HG02798 (cell line): ENCODE data around the gene NEURL3.
"Not testable (repeated sequence)": the region's sequence is repeated elsewhere in the genome, so short reads cannot be mapped to it uniquely, and the experiment has no call there.

Experiments
- ATAC-seq: cut with Tn5 transposase; IDR thresholded peaks from one replicate; pipeline ENCODE4 v1.9.1; 2021; ENCODE audit warnings: mild to moderate bottlenecking; ENCODE audit not compliant: unreplicated experiment, poor library complexity

The NEURL3 gene

DNA sequence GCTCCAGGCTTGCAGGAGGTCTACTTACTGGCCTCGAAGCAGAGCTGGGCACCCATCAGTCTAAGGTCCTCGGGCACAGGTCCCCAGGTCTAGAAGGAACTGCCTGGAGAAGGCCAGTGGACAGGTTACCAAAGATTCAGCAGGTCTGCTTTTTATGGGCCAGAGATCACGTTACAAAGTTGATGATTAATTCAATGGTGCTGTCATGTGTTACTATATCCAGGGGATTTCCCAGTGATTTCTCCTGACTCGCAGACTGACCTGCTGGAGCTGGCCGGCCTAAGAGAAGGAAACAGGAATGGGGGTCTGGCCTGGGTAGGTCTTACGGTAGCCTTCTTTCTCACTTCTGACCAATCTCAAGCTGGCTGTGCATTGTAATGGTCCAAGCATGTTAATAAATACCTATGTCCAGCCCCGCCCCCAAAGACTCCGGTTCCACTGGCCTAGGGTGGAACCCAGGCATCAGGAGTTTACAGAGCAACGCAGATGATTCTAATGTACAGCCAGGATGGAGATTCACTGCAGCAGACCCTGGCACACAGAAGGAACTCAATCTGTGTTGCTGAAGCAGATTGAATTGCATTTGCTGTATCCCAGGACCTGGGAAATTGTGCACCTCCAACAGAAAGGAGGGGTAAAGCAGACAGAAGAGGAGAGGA is at the start of gene NEURL3:
TSS of gene NEURL3 (minus strand) at position 127 of the 659 bp plus-strand sequence. CDS start at position 56, 71 bp downstream.
- ATAC-seq: no peak

- peak; percentile 64 for ATAC-seq
These were observed 49.4 kb upstream of the NEURL3 start for GRCh38 chr2:96554293-96555145.

DNA sequence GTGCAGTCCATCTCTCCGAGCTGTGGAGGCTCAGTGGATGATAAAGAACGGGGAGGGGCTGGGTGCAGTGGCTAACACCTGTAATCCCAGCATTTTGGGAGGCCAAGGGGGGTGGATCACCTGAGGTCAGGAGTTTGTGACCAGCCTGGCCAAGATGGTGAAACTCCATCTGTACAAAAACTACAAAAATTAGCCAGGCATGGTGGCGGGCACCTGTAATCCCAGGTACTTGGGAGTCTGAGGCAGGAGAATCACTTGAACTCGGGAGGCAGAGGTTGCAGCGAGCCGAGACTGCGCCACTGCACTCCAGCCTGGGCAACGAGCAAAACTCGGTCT is 48.8 kb upstream of the NEURL3 start:
- ATAC-seq: not testable (repeated sequence)

GRCh38 chr2:96553176-96553956 is 48.2 kb upstream of the NEURL3 start:
- no peak for ATAC-seq

DNA sequence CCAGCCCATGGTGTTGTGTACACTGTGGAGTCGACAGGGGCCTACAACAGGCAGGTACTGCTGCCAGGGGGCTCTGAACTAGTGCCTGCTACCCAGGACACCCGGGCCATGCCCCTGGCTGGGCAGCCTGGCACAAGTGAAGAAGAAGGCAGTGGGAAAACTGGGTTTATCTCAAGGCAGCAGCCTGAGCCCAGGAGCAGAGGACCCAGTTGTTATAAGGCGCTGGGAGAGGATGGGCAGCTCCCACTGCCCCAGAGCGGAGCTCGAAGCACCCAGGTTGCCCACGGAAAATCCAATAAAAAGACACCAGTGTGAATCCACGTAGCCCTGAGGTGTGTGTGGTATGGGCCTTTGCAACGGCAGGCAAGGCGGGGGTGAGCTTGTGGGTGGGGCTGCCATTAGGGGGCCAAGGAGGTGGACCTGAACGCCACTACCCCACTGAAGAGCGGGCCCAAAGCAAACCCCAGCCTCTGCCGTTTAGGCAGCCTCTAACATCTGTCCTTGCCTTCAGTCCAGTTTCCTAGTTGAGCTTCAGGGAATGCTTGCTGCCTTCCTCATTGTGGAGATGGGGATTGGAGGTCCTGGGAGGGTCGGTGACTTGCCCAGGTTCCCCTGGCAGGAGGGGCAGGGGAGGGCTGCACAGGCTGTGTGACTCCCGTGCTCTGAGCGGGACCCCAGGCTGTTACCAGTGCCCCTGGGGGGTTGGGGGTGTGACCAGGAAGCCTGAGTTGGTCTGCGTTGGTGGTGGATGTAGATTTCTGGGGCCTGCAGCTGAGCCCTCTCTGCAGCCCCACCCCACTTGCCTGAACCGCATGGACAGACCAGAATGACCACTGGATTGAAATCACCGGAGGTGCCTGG is 47.4 kb upstream of the NEURL3 start:
- no peak for ATAC-seq

DNA sequence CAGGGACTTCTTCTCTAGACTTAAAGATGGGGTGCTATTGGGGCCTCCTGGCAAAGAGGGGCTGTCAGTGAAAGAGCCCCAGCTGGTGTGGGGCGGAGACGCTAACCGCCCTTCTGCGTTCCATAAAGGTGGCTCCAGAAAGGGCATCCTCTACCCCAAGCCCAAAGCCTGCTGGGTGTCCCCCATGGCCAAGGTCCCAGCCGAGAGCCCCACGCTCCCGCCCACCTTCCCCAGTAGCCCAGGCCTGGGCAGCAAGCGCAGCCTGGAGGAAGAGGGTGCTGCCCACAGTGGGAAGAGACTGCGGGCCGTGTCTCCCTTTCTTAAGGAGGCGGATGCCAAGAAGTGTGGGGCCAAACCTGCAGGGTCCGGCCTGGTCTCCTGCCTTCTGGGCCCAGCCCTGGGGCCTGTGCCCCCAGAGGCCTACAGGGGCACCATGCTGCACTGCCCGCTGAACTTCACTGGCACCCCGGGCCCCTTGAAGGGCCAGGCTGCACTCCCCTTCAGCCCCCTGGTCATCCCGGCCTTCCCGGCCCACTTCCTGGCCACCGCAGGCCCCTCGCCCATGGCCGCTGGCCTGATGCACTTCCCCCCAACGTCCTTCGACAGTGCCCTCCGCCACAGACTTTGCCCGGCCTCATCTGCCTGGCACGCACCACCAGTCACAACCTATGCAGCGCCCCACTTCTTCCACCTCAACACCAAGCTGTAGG is 46.6 kb upstream of the NEURL3 start:
- no peak for ATAC-seq

DNA sequence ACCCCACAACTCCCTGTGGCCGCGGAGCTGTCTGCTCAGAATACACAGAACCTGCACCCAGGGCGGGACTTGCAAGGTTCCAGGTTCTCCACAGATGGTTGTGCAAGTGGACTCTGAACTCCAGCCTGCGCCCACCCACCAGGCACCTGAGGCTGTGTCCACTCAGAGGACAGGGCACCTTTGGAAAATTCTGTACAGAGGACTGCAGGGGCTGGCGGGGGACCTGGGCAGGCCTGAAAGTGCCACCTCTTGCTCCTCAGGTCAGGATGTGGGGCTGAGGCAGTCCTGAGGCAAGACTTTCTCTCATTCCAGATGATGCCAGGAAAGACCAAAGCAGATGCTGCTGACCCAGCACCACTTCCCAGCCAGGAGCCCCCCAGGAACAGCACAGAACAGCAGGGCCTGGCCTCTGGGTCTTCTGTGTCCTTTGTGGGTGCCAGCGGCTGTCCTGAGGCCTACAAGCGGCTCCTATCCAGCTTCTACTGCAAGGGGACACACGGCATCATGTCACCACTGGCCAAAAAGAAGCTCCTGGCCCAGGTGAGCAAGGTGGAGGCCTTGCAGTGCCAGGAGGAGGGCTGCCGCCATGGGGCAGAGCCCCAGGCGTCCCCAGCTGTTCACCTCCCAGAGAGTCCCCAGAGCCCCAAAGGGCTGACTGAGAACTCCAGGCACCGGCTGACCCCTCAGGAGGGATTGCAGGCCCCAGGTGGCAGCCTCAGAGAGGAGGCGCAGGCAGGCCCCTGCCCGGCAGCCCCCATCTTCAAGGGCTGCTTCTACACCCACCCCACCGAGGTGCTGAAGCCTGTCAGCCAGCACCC is 45.8 kb upstream of the NEURL3 start:
- ATAC-seq: no peak

- ATAC-seq: no peak
These were observed 45.0 kb upstream of the NEURL3 start for GRCh38 chr2:96549967-96550786.

GRCh38 chr2:96549466-96549785 is 44.3 kb upstream of the NEURL3 start:
- ATAC-seq: no peak

DNA sequence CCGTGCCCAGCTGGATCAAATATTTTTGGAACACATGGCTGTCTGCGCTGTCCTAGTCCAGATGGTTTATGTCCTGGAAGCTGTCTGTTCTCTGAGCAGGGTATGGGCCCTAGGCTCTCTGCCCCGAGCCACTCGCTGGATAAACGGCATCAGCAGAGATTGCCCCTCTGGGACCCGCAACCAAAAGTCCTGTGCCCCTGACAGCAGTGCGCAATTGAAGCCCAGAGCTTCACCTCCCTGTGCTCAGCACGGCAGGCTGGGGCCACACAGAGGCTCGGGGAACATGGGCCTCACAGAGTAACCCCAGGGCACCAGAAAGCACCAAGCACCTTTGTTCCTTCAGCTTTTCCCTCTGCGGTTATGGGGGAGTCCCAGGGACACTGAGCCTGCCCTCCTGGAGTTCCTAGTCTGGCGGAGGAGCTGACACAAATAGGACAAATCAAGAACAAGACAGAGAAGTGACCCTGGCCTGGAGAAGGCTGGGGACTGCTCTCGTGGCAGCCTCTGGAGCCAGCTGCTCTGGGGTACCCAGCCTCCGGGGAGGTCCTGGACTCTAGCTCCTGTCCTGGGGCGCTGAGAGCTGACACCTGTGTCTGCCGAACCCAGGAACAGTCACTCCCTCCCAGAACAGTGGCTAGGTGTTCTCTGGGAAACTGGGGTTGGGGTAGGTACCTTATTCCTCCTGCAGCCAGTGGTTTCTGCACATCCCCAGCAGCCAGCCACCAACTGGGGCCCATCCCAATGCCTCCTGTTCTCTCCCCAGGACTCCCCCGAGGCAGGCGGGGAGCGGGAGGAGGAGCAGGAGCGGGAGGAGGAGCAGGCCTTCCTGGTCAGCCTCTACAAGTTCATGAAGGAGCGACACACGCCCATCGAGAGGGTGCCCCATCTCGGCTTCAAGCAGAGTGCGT is 43.7 kb upstream of the NEURL3 start:
- ATAC-seq: no peak

DNA sequence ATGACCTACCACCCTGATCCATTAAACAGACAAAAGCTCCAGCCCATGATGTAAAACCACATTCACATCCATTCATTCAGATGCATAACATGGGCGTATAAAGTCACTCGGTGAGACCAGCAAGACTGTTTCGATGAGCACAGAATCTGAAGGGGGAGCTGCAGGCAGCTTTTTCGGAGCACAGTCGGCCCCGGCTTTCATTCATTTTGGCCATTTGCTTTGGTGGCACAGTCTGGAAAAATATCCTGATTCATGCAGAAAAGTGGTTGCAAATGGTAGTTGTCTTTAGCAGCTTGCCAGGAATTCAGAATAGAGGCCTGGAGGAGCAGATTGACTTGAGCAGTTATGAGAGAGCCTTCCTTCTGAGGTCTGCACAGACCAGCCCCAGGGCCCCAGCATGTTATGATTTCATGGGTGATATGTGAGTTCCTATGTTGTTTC is 42.6 kb upstream of the NEURL3 start:
- no peak for ATAC-seq

GRCh38 chr2:96547203-96547641 is 42.1 kb upstream of the NEURL3 start:
- ATAC-seq: no peak

DNA sequence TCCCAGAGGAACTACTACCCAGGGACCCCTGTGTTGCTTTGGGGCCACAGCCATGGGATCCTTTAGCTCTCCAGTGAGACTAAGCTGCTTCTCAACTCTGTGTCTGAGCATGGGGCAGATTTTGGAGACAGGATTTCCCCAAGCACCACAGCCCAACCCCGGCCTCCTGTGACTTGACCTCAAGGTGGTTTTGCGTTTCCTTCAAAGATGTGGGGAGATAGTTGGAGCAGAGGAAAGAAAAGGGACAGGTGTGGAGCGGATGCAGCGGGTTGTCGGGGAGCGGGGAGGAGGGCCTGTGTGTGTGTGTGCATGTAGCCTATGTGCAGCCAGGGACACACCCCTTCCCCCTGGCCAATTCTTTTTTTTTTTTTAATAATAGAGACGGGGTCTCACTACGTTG is 41.6 kb upstream of the NEURL3 start:
- no peak for ATAC-seq

DNA sequence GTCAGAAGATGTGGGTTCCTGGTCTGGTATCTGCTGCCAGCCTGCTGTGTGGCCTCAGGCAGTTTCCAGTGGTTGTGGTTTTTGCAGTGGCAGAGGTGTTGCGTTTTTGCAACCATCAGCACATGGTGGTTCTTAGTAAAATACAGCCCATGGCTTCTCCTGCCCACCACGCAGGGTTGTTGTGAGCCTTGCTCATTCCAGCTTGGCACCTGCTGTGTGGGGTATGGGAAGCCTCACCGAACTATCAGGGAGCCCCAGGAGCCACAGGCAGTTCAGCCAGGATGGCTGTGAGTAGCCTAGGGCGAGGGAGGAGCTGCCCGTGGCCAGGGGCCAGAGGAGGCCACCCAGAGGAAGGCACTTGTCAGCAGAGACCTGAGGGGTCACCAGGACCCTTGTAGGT is 41.2 kb upstream of the NEURL3 start:
- no peak for ATAC-seq

GRCh38 chr2:96542357-96542977 is 37.3 kb upstream of the NEURL3 start:
- ATAC-seq: no peak

GRCh38 chr2:96541398-96542152 is 36.4 kb upstream of the NEURL3 start:
- no peak for ATAC-seq
